Mesenteric fat pad (tissue), 1 donor: Measurements from ENCODE around the gene VAMP2. TPM values are rescaled to one million over a fixed set of nuclear protein-coding genes. Genes with fewer than 3 reads are reported as not detected.

Experiments used
- DNase-seq: peaks from one replicate; pipeline ENCODE4 v3.0.0-alpha.2; 2020; ENCODE audit warnings: low spot score
- total RNA-seq: library from RNA; stranded (reverse); fragmentation: NEBNext Ultra II Directional; extraction: Animal tissue kit (Norgen Biotek cat#: 25700); gene quantifications from one replicate; pipeline ENCODE4 v1.2.1, GENCODE V29; 2021
- donor health status: DM: yes; HTN: yes; CAD: no.

Gene VAMP2
- total RNA-seq, 1 donor from 2014 or later, result 52.4 TPM

- DNase-seq, result no peak
These were observed 38.2 kb downstream of the VAMP2 start for GRCh38 chr17:8124350-8125153.

GRCh38 chr17:8123695-8124349 is 38.9 kb downstream of the VAMP2 start, which contains the start of gene HES7:
HES7 (minus strand) TSS chr17:8124106; CDS start chr17:8124084, 22 bp downstream.
- DNase-seq, result no peak

- no peak for DNase-seq
These were observed 39.6 kb downstream of the VAMP2 start for GRCh38 chr17:8122924-8123694.

GRCh38 chr17:8122422-8122923 is 40.3 kb downstream of the VAMP2 start:
- DNase-seq, result no peak

- no peak for DNase-seq
These were observed 40.9 kb downstream of the VAMP2 start for GRCh38 chr17:8121681-8122421.

GRCh38 chr17:8121407-8121680 is 41.4 kb downstream of the VAMP2 start:
- DNase-seq, result no peak

GRCh38 chr17:8120520-8121406 is 42.0 kb downstream of the VAMP2 start:
- no peak for DNase-seq

GRCh38 chr17:8119581-8120519 is 42.9 kb downstream of the VAMP2 start:
- no peak for DNase-seq

- no peak for DNase-seq
These were observed 43.8 kb downstream of the VAMP2 start for GRCh38 chr17:8118769-8119580.

GRCh38 chr17:8117980-8118768 is 44.6 kb downstream of the VAMP2 start, which contains the start of gene ALOXE3:
ALOXE3 (minus strand) TSS chr17:8118514; CDS start chr17:8117990, 524 bp downstream.
- no peak for DNase-seq

- no peak for DNase-seq
These were observed 45.3 kb downstream of the VAMP2 start for GRCh38 chr17:8117367-8117979.

- DNase-seq, result no peak
These were observed 46.0 kb downstream of the VAMP2 start for GRCh38 chr17:8116776-8117175.

GRCh38 chr17:8110907-8111306 is 51.8 kb downstream of the VAMP2 start:
- DNase-seq, result no peak

GRCh38 chr17:8110456-8110804 is 52.3 kb downstream of the VAMP2 start:
- no peak for DNase-seq

GRCh38 chr17:8109661-8110455 is 52.9 kb downstream of the VAMP2 start:
- no peak for DNase-seq
